K562 (cell line): ENCODE measurements around the gene ROR2. TPM values are rescaled to one million over a fixed set of nuclear protein-coding genes. Genes with fewer than 3 reads are reported as not detected.

Experiments
- ATAC-seq: fragments of 200-7000 bp; cut with Tn5 transposase; 3 replicates; pipeline ENCODE4 v1.9.1; 2020; ENCODE audit warnings: moderate library complexity
- BruUV-seq: library from RNA; stranded (reverse); fragments of 400-500 nt; replicated peaks from 2 replicates; lab custom pipeline; 2021; lab: Mats Ljungman, UMichigan
- CTCF ChIA-PET: fragments of 300-600 bp; formaldehyde crosslinking; extraction: SDS; loops from one replicate; lab custom pipeline; 2021; ENCODE audit warnings: low intra/inter-chr PET ratio; lab: Yijun Ruan, JAX
- POLR2A ChIA-PET: fragments of 300-600, 350-650 bp; sonication (Branson Sonifier 250); formaldehyde crosslinking; extraction: SDS; loops from one replicate; lab custom pipeline; 2021; ENCODE audit warnings: antibody characterized with exemption, inconsistent platforms; lab: Yijun Ruan, JAX
- DNase-seq, 4 experiments: peaks; one replicate each; pipeline versions ENCODE4 v3.0.0 to v3.0.0-alpha.2; 2011 to 2018; ENCODE audit warnings: low spot score in 3 of 4, mixed read lengths in 3 of 4; ENCODE audit errors: extremely low read depth in 1 of 4
- FAIRE-seq: peaks from 2 replicates; lab custom pipeline; 2011; peaks lifted over from hg19 to GRCh38; lab: Jason Lieb, UNC
- H2AFZ ChIP-seq: 2 replicates; pipeline ENCODE4 v1.6.0; 2011; ENCODE audit warnings: low read depth, low read length, control low read depth, inconsistent platforms
- H3K27ac ChIP-seq: fragments of 200-600 bp; 3 replicates; pipeline ENCODE4 v1.8.0; 2011; ENCODE audit warnings: low read depth, mild to moderate bottlenecking, control low read depth, inconsistent platforms, low read length, moderate library complexity, mixed read lengths; ENCODE audit errors: extremely low read depth
- H3K27me3 ChIP-seq, 2 experiments: fragments of 300-600 bp in 1 of 2; 2 replicates in 1 of 2; 3 replicates in 1 of 2; pipeline versions ENCODE4 v1.6.0 to v1.8.0; 2011; ENCODE audit warnings: inconsistent platforms in 2 of 2, low read length in 2 of 2, mild to moderate bottlenecking in 1 of 2, mixed read lengths in 1 of 2, moderate library complexity in 1 of 2; ENCODE audit not compliant: control insufficient read depth in 2 of 2, insufficient read depth in 2 of 2
- H3K36me3 ChIP-seq: fragments of 300-600 bp; 3 replicates; pipeline ENCODE4 v1.8.0; 2011; ENCODE audit warnings: mild to moderate bottlenecking, low read length, inconsistent platforms; ENCODE audit not compliant: control insufficient read depth, insufficient read depth
- H3K4me1 ChIP-seq, 2 experiments: fragments of 200-600 bp in 1 of 2; replicated peaks in 1 of 2; 2 replicates in 1 of 2; 3 replicates in 1 of 2; pipeline versions ENCODE4 v1.5.1 to v1.8.0; 2011; ENCODE audit warnings: inconsistent platforms in 2 of 2, low read length in 2 of 2, mild to moderate bottlenecking in 1 of 2, mixed read lengths in 1 of 2, moderate library complexity in 1 of 2; ENCODE audit not compliant: control insufficient read depth in 2 of 2, insufficient read depth in 2 of 2
- H3K4me2 ChIP-seq: 2 replicates; pipeline ENCODE4 v1.6.1; 2011; ENCODE audit warnings: low read length, control low read depth, inconsistent platforms, mixed read lengths; ENCODE audit not compliant: insufficient read depth
- H3K4me3 ChIP-seq: fragments of 200-600 bp; sonication (generic), shearing (Covaris generic); 2 replicates; pipeline ENCODE4 v1.5.1; 2016; ENCODE audit warnings: control low read depth, inconsistent platforms
- H3K79me2 ChIP-seq: fragments of 200-600 bp; 3 replicates; pipeline ENCODE4 v1.8.0; 2011; ENCODE audit warnings: low read length, inconsistent platforms; ENCODE audit not compliant: control insufficient read depth, insufficient read depth
- H3K9ac ChIP-seq, 2 experiments: 2 replicates each; pipeline versions ENCODE4 v1.6.0 to v1.6.1; 2011; ENCODE audit warnings: low read depth in 2 of 2, low read length in 2 of 2, control low read depth in 1 of 2, inconsistent platforms in 1 of 2, mild to moderate bottlenecking in 1 of 2, mixed read lengths in 1 of 2; ENCODE audit not compliant: insufficient read depth in 1 of 2
- H3K9me1 ChIP-seq: one replicate; pipeline ENCODE4 v1.6.0; 2011; ENCODE audit warnings: inconsistent platforms, mild to moderate bottlenecking, low read length, moderate library complexity; ENCODE audit not compliant: control insufficient read depth, insufficient read depth
- H3K9me3 ChIP-seq: replicated peaks from 2 replicates; pipeline ENCODE4 v1.5.1; 2011; ENCODE audit warnings: low read depth, low read length, inconsistent platforms; ENCODE audit not compliant: control insufficient read depth, insufficient read depth
- H4K20me1 ChIP-seq: replicated peaks from 2 replicates; pipeline ENCODE4 v1.6.1; 2011; ENCODE audit warnings: low read length, inconsistent platforms, mixed read lengths; ENCODE audit not compliant: control insufficient read depth, insufficient read depth
- CBX2 ChIP-seq: fragments of 200-600 bp; sonication (generic); IDR thresholded peaks from one replicate; pipeline ENCODE4 v1.6.1; 2012; ENCODE audit warnings: mild to moderate bottlenecking, low read length, inconsistent platforms; ENCODE audit not compliant: insufficient read depth, poor library complexity, severe bottlenecking
- CHD2 ChIP-seq: IDR thresholded peaks from 2 replicates; pipeline ENCODE4 v1.6.1; 2011; ENCODE audit warnings: low read depth, low read length
- CREM ChIP-seq: IDR thresholded peaks from 2 replicates; pipeline ENCODE4 v1.6.1; 2014; ENCODE audit warnings: antibody characterized with exemption, low read depth
- FOSL1 ChIP-seq: fragments of 200-800 bp; sonication (Bioruptor generic); conservative IDR thresholded peaks from 2 replicates; pipeline ENCODE4 v1.6.1; 2016; ENCODE audit warnings: missing genetic modification characterization, missing compliant biosample characterization
- FOXA1 ChIP-seq: fragments of 450-650 bp; IDR thresholded peaks from 2 replicates; pipeline ENCODE4 v1.6.1; 2016; ENCODE audit warnings: mild to moderate bottlenecking, borderline replicate concordance
- HOXB6 ChIP-seq: fragments of 250-450 bp; sonication (Bioruptor Pico); IDR thresholded peaks from 2 replicates; pipeline ENCODE4 v1.5.1; 2022; ENCODE audit warnings: mild to moderate bottlenecking, borderline replicate concordance
- KAT7 ChIP-seq: sonication (generic); formaldehyde crosslinking; IDR thresholded peaks from 2 replicates; pipeline ENCODE4 v1.8.0; 2022; ENCODE audit warnings: missing genetic modification reagents, mild to moderate bottlenecking, borderline replicate concordance
- KLF1 ChIP-seq: fragments of 450-650 bp; IDR thresholded peaks from 2 replicates; pipeline ENCODE4 v1.6.1; 2016; ENCODE audit warnings: missing genetic modification characterization, missing compliant biosample characterization
- PCBP1 ChIP-seq: fragments of 200-400 bp; formaldehyde crosslinking; IDR thresholded peaks from 2 replicates; pipeline ENCODE4 v1.6.1; 2018; ENCODE audit warnings: mild to moderate bottlenecking, low read depth, low read length; ENCODE audit not compliant: poor library complexity, severe bottlenecking
- POLR2H ChIP-seq: IDR thresholded peaks from 2 replicates; pipeline ENCODE4 v1.6.1; 2016; ENCODE audit warnings: missing genetic modification characterization, low read depth, mild to moderate bottlenecking, control low read depth, missing compliant biosample characterization, moderate library complexity
- RCOR1 ChIP-seq, 2 experiments: IDR thresholded peaks; 2 replicates each; pipeline ENCODE4 v1.6.1; 2012; ENCODE audit warnings: low read depth in 2 of 2, low read length in 2 of 2, borderline replicate concordance in 1 of 2, improper control_type of control experiment in 1 of 2
- SP1 ChIP-seq: sonication (generic); formaldehyde crosslinking; IDR thresholded peaks from 2 replicates; pipeline ENCODE4 v1.8.1; 2022; ENCODE audit warnings: mild to moderate bottlenecking, missing genetic modification reagents
- TARDBP ChIP-seq: fragments of 450-650 bp; IDR thresholded peaks from 2 replicates; pipeline ENCODE4 v1.6.1; 2016
- TEAD1 ChIP-seq, 2 experiments: fragments of 450-650 bp in 1 of 2; sonication (generic) in 1 of 2; formaldehyde crosslinking; IDR thresholded peaks; 2 replicates each; pipeline versions ENCODE4 v1.4.0 to v1.8.0; 2020 to 2022; ENCODE audit warnings: mild to moderate bottlenecking in 2 of 2, missing genetic modification reagents in 1 of 2
- TGIF2 ChIP-seq: sonication (generic); formaldehyde crosslinking; IDR thresholded peaks from 2 replicates; pipeline ENCODE4 v1.8.1; 2022; ENCODE audit warnings: mild to moderate bottlenecking, missing genetic modification reagents, moderate library complexity
- WGBS: fragments of 100-300 bp; shearing (Covaris generic); methylation state at CpG from one replicate; pipeline ENCODE4 v1.1.6; 2016; ENCODE audit warnings: low coverage, mixed read lengths; ENCODE audit not compliant: insufficient coverage; ENCODE audit errors: missing lambda C conversion rate; 5-methylcytosine and 5-hydroxymethylcytosine counted together
- in situ Hi-C: fragments of 300-500 bp; cut with MboI; formaldehyde crosslinking; loops from 4 replicates; pipeline ENCODE4 v1.15.0; 2018; ENCODE audit warnings: inconsistent platforms, mixed read lengths
- intact Hi-C: fragments of 100-400 bp; cut with micrococcal nuclease; formaldehyde crosslinking; loops from 2 replicates; pipeline ENCODE4 v1.14.2; 2022
- polyA plus RNA-seq, 8 experiments: library from polyadenylated mRNA; depleted of rRNA in 4 of 8; stranded (reverse) in 5 of 8; unstranded in 3 of 8; fragments of >200 nt; fragmentation: Nextera tagmentation in 2 of 8; fragmentation: Illumina TruSeq in 1 of 8; extraction: Ambion mirVana in 2 of 8; extraction: Trizol in 1 of 8; gene quantifications; 2 replicates each; pipeline versions ENCODE4 v1.2.1 to v1.2.3, GENCODE V29; 2011 to 2014; ENCODE audit warnings: inconsistent platforms in 1 of 8, missing spikeins in 1 of 8
- total RNA-seq, 7 experiments: library from RNA; depleted of rRNA in 6 of 7; stranded (reverse); fragments of >200 nt in 6 of 7; fragmentation: Illumina TruSeq in 2 of 7; extraction: Trizol in 2 of 7; gene quantifications; 2 replicates each; pipeline versions ENCODE4 v1.2.1 to v1.2.3, GENCODE V29; 2011 to 2021; ENCODE audit warnings: low replicate concordance in 1 of 7
- TF ChIP-seq, protein P1 (sequence below): sonication (generic); formaldehyde crosslinking; IDR thresholded peaks from 2 replicates; pipeline ENCODE4 v1.8.1; 2023; ENCODE audit warnings: missing genetic modification reagents, mild to moderate bottlenecking, borderline replicate concordance
- TF ChIP-seq, protein P2 (sequence below): fragments of 250-450 bp; sonication (Bioruptor Pico); IDR thresholded peaks from 2 replicates; pipeline ENCODE4 v1.4.0; 2020; ENCODE audit warnings: mild to moderate bottlenecking

The ROR2 gene
- total and polyA plus RNA-seq, 9 of the 15 experiments (the other 6 are each of a cell fraction or from before 2014, with no cell fraction given) = 5.6 to 33.8 (median 15.3) TPM

- Histone ChIP-seq H3K9ac (no peak overlapping the region), H3K4me3 (no peak overlapping the region), H3K9me1 (no peaks in the 10 kb centered on the region), H2AFZ (no peak overlapping the region), H3K27me3 (no peaks in the 10 kb centered on the region), H3K27ac (no peak overlapping the region), H3K79me2 (no peaks in the 10 kb centered on the region), H4K20me1 (no peaks in the 10 kb centered on the region), H3K9me3 (no peaks in the 10 kb centered on the region), H3K4me1 (no peaks in the 10 kb centered on the region), H3K4me2 (no peak overlapping the region), H3K36me3 (no peaks in the 10 kb centered on the region)
- no peak for DNase-seq
- CTCF ChIA-PET = no interaction called here
- no TSS peak for BruUV-seq
- 0% methylated on average over 2 of the region's 2 CpGs for WGBS
- no peak for ATAC-seq
- FAIRE-seq = no peak
- in situ Hi-C loops = no loop called here
- intact Hi-C loops = no loop called here
- POLR2A ChIA-PET = no interaction called here
- TF ChIP-seq, protein P1, sequence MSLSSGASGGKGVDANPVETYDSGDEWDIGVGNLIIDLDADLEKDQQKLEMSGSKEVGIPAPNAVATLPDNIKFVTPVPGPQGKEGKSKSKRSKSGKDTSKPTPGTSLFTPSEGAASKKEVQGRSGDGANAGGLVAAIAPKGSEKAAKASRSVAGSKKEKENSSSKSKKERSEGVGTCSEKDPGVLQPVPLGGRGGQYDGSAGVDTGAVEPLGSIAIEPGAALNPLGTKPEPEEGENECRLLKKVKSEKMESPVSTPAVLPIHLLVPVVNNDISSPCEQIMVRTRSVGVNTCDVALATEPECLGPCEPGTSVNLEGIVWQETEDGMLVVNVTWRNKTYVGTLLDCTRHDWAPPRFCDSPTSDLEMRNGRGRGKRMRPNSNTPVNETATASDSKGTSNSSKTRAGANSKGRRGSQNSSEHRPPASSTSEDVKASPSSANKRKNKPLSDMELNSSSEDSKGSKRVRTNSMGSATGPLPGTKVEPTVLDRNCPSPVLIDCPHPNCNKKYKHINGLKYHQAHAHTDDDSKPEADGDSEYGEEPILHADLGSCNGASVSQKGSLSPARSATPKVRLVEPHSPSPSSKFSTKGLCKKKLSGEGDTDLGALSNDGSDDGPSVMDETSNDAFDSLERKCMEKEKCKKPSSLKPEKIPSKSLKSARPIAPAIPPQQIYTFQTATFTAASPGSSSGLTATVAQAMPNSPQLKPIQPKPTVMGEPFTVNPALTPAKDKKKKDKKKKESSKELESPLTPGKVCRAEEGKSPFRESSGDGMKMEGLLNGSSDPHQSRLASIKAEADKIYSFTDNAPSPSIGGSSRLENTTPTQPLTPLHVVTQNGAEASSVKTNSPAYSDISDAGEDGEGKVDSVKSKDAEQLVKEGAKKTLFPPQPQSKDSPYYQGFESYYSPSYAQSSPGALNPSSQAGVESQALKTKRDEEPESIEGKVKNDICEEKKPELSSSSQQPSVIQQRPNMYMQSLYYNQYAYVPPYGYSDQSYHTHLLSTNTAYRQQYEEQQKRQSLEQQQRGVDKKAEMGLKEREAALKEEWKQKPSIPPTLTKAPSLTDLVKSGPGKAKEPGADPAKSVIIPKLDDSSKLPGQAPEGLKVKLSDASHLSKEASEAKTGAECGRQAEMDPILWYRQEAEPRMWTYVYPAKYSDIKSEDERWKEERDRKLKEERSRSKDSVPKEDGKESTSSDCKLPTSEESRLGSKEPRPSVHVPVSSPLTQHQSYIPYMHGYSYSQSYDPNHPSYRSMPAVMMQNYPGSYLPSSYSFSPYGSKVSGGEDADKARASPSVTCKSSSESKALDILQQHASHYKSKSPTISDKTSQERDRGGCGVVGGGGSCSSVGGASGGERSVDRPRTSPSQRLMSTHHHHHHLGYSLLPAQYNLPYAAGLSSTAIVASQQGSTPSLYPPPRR (CRISPR knock-in tag) = no peak
- TF ChIP-seq KAT7 (CRISPR knock-in tag) (no peak), CHD2 (no peak), FOXA1 (no peak), TEAD1 (CRISPR knock-in tag; IDR thresholded peaks at IDR 0.05) (no peak), POLR2H (tag) (no peak), TARDBP (no peak), HOXB6 (CRISPR knock-in tag) (no peak), TGIF2 (CRISPR knock-in tag) (no peak), KLF1 (tag) (no peak), CREM (no peak), SP1 (CRISPR knock-in tag) (no peak), CBX2 (no peak), RCOR1 (IDR thresholded peaks at IDR 0.05; ENCODE audit: borderline replicate concordance in 1 of 2, low read depth in 2 of 2, low read length in 2 of 2) (no peak), FOSL1 (no peak), PCBP1 (no peak)
- TF ChIP-seq, protein P2, sequence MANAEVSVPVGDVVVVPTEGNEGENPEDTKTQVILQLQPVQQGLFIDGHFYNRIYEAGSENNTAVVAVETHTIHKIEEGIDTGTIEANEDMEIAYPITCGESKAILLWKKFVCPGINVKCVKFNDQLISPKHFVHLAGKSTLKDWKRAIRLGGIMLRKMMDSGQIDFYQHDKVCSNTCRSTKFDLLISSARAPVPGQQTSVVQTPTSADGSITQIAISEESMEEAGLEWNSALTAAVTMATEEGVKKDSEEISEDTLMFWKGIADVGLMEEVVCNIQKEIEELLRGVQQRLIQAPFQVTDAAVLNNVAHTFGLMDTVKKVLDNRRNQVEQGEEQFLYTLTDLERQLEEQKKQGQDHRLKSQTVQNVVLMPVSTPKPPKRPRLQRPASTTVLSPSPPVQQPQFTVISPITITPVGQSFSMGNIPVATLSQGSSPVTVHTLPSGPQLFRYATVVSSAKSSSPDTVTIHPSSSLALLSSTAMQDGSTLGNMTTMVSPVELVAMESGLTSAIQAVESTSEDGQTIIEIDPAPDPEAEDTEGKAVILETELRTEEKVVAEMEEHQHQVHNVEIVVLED = no peak
Observed at GRCh38 chr9:91558879-91559278, 391.1 kb downstream of the ROR2 start.
